Measurements from ENCODE around the gene EXTL2.
A peak's percentile ranks its signal among the peaks of the same experiment; 100 is the strongest.
"Not testable (repeated sequence)": the region's sequence is repeated elsewhere in the genome, so short reads cannot be mapped to it uniquely, and the experiment has no call there.

EXTL2 gene

DNA sequence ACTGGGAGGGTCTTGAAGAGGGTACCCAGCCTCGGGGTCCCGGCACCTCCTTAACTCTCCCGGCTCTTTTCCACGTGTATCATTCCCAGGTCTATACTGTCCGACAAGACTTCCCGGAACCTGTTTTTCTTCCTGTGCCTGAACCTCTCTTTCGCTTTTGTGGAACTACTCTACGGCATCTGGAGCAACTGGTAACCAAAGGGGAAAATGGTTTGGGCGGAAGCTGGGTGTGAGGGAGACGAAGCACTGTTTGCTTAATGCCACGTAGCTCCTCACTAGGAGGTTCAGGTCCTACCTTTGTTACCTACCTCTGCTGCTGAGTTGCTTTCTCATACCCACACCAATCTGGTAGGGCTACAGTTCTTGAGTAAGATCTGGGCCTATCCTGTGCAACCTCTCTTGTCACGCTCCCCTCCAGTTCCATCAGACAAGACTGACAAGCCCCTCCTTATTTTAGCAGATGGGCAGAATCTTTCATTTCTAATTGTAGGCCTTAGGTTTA is 1.9 kb upstream of the EXTL2 start:
- peak; percentile 48 for DNase-seq

DNA sequence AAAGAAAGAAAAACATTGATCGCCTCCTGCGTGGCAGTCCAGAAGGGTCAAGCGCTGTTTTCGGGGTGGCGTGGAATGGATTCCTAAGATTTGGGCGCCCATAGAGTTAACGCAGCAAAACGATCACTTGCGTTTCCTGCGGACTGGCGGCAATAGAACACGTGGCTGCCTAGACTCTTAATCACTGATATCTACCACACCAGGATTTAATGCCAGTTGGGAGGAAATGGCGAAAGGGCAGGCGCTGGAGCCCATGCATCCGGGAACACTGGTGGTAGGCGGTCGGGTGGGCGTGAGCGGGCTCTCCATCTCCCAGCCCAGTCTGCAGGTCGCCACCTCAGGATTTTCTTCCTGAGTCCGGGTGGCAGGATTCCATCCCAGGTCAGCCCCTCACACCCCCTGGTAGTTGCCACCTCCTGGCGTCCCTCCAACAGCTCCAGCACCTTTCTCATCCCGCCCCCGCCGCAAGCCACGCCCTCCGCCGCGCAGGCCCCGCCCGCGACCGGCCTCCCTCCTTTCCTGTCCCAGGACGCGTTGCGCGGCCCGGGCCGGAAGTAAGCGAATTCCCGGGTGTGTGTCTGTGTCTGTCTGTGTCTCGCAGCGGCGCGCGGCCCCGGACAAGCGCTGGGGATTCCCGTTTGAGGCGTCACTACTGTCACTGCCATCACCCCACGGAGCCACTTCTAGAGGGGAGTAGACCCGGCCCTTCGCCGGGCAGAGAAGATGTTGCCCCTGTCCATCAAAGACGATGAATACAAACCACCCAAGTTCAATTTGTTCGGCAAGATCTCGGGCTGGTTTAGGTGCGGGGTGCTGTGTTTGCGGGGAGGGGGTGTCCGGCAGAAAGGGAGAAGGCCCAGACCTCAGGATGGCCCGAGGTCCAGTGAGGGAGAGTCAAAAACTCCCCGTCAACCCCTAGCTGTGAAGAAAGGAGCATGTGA is 1.2 kb upstream of the EXTL2 start, which contains the start of gene SLC30A7:
TSS of gene SLC30A7 (plus strand) at position 551 of the 941 bp plus-strand sequence. CDS start at position 724, 173 bp downstream.
- peak; percentile 94 for DNase-seq

DNA sequence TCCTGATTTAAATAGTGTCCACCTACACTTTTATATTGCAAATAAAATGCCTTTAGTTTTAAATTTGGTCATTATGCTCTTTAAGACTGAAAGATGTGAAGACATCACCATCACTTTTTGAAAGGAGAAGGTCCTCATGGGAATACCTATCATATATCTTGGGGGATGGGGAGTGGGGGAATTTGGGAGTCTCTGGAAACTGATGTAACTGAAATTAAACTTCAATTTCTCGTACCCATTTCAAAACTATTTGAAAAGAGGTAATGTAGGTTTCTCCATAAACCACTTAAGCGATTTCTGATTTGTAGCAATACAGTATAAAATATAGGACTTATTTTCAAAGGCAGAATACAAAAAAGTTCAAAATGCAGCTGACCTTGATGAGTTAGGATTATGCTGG is 924 bp downstream of the EXTL2 start:
- DNase-seq, result no peak

DNA sequence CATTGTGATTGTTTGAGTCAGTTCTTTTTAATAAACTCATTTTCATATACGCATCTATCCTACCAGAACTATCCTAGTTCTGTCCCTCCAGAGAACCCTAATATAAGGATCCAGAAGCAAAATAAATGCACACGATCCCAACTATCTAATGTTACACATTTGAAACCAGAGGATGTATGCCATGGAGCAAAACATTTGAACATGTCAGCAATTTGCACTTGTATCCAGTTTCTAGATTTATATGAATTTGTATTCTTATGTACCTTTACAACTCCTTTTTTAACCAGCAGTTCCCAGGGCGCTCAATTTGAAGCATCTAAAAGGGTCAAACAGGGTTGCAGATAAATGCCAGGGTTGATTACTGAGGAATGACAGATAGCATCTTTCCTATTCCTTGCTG is 2.1 kb downstream of the EXTL2 start:
- no peak for DNase-seq

DNA sequence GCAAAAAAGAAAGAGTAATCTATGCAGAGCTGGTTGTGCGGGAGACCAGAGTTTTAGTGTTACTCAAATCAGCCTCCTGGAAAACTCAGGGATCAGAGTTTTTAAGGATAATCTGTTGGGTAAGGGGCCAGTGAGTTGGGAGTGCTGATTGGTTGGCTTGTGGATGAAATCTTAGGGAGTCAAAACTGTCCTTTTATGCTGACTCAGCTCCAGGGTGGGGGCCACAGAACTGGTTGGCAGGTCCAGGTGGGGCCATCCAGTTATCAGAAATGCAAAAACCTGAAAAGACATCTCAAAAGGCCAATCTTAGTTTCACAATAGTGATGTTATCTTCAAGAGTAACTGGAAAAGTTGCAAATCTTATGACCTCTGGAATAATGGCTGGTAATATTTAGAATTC is 3.3 kb downstream of the EXTL2 start:
- DNase-seq, result no peak

DNA sequence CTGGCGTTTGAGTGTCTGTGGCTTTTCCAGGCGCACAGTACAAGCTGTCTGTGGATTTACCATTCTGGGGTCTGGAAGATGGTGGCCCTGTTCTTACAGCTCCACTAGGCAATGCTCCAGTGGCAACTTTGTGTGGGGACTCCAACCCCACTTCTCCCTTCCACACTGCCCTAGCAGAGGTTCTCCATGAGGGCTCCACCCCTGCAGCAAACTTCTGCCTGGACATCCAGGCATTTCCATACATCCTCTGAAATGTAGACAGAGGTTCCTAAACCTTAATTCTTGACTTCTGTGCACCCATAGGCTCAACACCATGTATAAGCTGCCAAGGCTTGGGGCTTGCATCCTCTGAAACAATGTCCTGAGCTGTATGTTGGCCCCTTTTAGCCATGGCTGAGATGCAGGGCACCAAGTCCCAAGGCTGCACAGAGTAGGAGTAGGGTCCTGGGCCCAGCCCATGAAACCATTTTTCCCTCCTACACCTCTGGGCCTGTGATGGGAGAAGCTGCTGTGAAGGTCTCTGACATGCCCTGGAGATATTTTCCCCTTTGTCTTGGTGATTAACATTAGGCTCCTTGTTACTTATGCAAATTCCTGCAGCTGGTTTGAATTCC is 4.7 kb downstream of the EXTL2 start:
- not testable (repeated sequence) for DNase-seq

DNA sequence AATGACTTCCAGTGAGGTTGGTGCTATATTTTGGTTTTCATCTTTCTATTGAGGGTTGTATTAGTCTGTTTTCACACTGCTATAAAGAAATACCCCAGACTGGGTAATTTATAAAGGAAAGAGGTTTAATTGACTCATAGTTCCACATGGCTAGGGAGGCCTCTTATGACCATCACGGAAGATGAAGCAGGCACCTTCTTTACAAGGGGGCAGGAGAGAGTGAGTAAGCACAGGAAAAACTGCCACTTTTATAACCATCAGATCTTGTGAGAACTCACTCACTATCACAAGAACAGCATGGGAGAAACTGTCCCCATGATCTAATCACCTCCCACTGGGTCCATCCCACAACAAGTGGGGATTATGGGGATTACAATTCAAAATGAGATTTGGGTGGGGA is 5.6 kb downstream of the EXTL2 start:
- not testable (repeated sequence) for DNase-seq

DNA sequence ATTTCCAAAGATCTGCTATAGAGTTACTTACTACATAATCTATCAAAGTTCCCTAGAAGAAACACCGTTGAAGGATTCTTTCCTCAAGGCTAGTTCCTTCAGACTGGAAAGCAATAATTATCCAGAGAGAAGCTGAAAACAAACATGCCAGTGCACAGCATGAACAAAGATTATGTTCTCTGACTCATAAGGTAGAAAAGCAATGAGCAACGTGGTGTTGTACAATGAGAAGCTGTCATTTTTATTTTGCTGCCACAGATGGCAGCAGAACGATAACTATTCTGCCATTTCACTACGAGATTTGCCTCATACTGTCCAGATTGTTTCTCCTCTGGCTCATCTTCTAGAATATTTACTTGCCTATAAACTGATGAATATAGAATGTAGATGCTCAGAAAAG is 10.7 kb downstream of the EXTL2 start:
- DNase-seq, result no peak

DNA sequence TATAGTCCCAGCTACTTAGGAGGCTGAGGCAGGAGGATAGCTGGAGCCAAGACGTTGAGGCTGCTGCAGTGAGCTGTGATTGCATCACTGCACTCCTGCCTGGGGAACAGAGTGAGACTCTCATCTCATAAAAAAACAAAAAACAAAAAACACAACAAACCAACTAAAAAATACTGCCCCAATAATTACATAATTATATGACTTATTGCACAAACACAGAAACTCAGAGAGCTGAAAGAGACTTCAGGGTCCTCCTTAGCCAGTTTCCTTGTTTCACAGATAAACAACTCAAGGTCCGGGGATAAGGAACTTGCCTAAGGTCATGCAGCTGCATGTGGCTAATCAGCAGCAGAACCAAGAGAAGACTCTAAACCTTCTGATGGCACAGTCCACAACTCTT is 11.9 kb downstream of the EXTL2 start:
- no peak for DNase-seq

DNA sequence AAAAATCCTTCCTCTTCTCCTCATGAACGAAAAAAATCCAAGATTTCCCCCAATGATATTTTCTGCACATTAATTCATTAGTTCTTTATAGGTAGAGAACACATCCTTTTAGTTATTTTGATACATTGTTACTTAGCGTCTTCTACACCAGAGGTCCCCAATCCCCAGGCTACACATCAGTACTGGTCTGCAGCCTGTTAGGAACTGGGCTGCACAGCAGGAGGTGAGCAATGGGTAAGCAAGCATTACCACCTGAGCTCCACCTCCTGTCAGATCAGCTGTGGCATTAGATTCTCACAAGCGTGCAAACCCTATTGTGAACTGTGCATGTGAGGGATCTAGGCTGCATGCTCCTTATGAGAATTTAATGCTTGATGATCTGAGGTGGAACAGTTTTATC is 13.0 kb downstream of the EXTL2 start:
- no peak for DNase-seq

DNA sequence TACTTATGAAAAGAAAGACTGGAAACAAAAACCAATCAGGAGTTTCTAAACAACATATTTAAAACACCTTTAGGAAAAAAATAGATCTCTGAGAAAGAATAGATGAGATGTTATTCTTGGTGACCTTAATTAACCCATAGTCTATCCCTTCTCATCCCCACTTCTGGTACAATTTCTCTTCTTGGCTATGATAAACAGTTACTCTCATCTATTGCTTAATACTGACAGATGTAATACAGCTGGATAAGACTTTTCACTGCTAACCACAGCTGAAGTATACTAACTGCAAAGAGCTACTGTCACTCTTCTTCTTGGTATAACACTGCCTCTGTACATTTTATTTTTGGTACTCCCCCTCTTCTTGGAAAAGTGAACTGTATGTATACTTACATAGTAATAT is 15.2 kb downstream of the EXTL2 start:
- DNase-seq, result no peak

DNA sequence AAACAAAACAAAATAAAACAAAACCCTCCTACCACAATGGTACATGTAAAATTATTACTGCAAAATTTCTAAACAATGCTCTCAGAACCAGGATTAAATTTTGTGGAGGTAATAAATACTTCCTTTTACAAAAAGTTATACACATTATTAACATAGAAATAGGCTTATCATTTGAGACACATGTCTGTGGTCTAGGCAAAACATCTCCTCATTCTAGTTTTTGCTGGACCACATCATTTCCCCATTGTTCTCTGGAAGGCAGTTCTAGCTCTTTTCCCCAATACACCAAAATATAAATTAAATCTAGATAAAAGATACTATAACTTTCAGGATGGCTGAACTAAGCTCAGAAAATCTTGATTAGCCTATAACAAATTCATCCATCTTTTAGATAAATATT is 18.4 kb downstream of the EXTL2 start:
- no peak for DNase-seq

DNA sequence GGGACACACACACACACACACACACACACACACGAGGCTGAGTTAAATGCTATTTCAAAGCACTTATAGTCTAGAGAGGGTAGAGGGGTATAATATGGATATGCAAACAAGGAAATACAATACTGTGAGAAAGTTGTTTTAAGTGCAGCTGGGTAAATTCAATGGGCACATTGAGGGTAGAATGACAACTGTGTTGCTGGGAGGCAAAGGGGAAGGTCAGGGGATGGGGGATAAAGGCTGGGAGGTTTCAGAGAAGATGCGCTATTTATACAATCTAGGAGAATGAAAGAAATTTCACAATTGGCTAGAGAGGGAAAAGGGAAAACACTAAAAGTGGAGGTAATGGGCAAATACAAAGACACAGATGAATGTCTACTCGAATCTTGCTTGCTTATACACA is 19.4 kb downstream of the EXTL2 start:
- no peak for DNase-seq

DNA sequence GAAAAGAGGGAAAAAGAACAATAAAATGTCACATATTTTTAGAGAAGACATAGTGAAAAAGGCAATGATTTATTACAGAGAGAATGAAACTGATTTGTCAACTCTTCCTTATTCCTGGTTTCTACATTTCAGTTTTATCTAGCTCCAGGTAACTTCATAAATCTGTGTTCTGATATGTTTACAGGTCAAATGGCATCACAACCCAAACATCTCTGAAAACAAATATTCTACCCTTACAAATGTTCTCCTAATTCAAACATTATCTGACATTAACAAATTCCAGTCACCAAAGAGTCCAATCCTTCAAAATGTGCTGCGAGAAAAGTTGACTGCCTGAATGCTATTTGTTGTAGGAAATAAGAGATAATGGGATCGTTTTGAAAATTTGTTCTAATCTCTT is 20.2 kb downstream of the EXTL2 start:
- no peak for DNase-seq

DNA sequence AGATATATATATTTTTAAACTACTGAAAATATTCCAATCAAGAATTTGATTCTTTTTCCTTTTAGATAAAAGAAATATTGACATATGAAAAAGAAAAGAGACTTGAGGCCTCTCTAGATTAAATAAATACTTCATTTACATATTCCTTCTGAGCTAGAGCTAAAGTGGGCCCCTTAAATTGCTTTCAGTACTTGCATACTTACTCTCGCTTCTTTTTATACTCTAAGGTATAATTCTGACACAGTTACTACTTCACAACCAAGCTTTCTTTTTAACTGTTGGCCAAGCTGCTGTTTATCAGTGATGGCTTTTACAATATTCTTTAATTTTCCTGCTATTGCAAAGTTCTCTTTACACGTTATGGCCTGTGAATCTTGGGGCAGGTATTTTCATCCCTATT is 24.6 kb downstream of the EXTL2 start:
- DNase-seq, result no peak

DNA sequence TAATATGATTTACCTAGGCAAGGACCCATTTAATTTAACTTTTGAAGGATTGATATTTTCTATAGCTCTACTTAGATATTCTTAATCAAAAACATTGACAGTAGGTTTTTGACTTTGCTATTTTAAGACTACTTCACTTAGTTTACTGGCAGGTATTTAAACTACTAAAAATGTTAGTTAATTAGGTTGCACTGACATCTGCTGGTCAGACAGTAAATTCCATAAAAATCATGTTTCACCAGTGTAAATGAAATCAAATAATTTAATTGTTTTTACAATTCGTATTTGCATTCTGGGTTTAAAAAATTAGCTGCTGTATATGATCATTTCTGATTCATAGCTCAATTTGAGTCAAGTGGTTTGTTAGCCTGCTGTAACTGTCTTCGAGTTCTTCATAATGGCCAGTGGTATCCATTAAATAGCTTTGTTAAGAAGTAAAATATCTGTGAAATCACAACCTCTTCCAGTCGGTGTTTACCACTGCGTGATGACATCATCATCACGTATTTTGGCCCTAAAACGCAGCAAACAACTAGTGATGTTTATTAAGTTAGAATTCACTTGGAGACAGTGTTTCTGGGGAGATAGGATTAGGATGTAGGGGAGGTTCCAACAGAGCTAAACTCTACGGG is 26.2 kb downstream of the EXTL2 start:
- DNase-seq, result no peak

DNA sequence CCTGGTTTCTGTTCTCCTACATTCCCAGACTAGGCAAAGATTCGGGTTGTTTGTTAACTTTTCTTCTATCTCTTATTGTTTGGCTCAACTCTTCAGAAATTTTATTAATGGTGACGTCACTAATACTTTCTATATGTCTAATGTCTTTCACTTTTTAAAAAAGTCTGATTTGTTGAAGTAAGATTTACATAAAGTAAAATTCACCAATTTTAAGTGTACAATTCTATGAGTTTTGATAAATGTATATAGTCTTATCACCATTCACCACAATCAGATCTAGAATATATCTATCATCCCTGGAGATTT is 27.8 kb downstream of the EXTL2 start:
- DNase-seq, result no peak

DNA sequence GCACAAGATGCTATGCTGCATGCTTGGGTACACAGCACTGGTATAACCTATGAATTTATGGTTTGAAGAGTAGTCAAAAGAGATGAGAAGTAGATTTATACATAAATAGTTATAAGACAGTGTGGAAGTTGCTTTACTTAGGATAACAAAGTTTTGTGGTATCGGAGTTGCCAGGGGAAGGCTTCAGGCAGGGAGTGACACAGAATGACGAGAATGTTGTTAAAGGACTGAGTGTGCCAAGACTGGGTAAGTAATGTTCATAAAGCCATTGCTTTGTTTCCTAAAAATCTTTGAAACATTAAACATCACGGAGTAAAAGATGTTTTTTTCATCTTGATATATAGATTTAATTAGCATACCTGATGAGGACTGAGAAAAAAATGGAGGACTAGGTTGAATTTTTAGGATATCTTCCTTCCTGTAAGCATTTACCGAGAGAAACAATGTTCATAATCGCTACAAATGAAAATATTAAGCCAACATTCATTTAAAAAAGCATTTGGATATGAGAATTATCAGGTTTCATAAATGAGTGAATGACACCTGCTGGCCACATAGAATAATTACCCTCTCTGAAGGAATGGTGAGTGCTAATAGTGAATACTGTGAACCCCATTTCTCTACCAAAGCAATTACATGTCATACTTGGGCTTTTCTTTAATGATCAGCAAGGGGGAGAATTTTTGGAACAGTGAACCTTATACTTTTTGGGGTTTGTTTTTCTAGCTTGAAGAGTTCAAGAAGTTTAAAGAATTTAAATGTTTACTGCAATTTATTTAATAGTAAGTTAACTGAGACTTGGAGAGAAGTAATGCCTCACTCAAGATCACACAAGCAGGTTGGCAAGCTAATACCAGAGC is 28.4 kb downstream of the EXTL2 start:
- no peak for DNase-seq

DNA sequence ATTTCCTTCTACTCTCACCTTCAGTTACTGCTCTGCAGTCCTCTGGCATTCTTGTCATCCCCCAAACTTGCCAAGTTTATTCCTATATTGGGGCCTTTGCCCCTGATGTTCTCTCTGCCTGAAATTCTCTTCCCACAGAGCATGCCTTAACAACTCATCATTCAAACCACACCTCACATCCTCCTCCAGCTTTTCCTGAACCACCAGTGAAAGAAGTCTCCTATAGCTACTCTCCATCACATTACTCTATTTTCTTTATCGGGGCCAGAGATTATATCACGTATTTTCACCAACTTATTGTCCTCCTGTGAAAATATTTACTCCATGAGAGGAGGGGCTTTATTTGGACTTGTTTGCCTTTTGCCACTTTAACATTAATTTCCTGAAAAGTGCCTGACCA is 32.1 kb downstream of the EXTL2 start:
- no peak for DNase-seq

DNA sequence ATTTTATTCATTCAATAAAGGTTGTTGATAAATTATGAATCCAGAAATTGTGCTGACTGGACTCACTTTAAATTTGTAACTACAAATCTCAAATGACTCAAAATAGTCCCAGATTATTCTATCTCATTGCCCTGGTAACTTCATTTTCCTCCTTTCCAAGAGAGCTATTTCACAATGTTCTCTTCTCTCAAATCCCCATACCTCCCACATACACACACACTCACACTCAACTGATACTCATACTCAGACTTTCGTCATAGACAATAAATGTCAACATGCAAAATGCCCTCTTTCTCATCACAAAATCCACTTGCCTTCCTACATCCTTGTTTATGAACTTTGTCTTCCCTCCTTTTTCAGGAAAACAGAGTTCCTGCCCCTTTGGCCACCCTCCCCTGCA is 33.3 kb downstream of the EXTL2 start:
- no peak for DNase-seq

DNA sequence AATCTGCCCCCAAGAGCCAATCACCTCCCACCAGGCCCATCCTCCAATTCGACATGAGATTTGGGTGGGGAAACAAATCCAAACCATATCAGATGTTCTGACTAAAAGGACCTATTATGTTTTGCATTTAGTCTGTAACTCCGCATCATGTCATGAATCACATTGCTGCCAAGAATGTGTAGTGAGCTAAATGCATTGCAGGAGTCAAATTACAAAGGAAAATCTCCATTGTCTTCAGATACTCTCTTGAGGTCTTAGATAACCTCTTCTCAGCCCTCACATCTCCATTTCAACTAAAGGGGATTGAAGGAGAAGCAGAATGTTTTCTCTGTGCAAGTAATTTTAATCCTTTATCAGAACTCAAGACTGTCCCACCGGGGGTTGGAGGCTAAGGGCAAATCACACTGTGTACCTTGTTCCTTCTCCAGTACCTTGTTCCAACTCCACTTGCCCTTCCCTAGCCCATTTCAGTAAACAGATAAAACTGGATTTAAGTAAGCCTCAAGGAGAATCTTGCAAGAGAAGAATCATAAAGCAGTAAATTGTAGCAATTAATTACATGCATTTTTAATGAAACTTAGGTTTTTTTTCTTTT is 34.1 kb downstream of the EXTL2 start:
- no peak for DNase-seq

DNA sequence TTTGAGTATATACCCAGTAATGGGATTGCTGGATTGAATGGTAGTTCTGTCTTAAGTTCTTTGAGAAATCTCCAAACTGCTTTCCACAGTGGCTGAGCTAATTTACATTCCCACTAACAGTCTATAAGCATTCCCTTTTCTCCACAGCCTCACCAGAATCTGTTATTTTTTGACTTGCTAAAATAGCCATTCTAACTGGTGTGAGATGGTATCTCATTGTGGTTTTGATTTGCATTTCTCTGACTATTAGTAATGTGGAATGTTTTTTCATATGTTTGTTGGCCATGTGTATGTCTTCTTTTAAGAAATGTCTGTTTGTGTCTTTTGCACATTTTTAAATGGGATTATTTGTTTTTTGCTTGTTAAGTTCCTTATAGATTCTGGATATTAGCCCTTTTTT is 39.5 kb downstream of the EXTL2 start:
- not testable (repeated sequence) for DNase-seq

DNA sequence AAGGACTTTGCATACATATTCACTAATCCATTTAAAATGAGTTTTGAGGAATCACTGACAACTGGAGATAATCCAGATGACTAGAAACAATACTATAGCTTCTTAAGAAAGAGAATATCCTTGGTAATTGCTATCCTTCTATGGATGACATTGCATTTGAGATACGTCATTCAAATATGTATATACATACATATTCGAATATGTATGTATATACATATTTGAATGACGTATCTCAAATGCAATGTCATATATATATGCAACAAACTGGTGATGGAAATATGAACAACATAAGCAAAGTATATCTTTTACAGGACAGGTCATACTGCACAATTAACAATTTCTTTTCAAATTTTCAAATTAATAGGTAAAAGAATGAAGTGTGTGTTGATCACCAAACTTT is 41.7 kb downstream of the EXTL2 start:
- DNase-seq, result no peak

All from activated effector memory CD4-positive, alpha-beta T cell treated with Interleukin-2 at 50 U/mL for 16 hours (primary cell).